Stomach smooth muscle (tissue), 2 donors: ENCODE data around the gene ZNF212.

Experiments
- H3K27ac ChIP-seq: one replicate; pipeline ENCODE4 v1.7.0; 2013; ENCODE audit warnings: mild to moderate bottlenecking, low read length, inconsistent platforms
- H3K27me3 ChIP-seq, 2 donors: one replicate each; pipeline ENCODE4 v1.7.0; 2013; ENCODE audit warnings: low read length in 2 of 2; ENCODE audit not compliant: insufficient read depth in 2 of 2, control insufficient read depth in 1 of 2
- H3K36me3 ChIP-seq, 2 donors: one replicate each; pipeline ENCODE4 v1.7.0; 2013; ENCODE audit warnings: low read length in 2 of 2; ENCODE audit not compliant: control insufficient read depth in 2 of 2, insufficient read depth in 2 of 2
- H3K4me1 ChIP-seq: one replicate; pipeline ENCODE4 v1.7.0; 2013; ENCODE audit warnings: low read length; ENCODE audit not compliant: control insufficient read depth, insufficient read depth
- H3K4me3 ChIP-seq, 2 donors: one replicate each; pipeline ENCODE4 v1.7.0; 2013; ENCODE audit warnings: low read length in 2 of 2
- H3K9ac ChIP-seq, 2 donors: one replicate each; pipeline ENCODE4 v1.7.0; 2013; ENCODE audit warnings: low read length in 2 of 2, mild to moderate bottlenecking in 1 of 2
- H3K9me3 ChIP-seq, 2 donors: one replicate each; pipeline ENCODE4 v1.7.0; 2013; ENCODE audit warnings: low read length in 2 of 2; ENCODE audit not compliant: control insufficient read depth in 2 of 2
- donor health status: healthy.
- donor health status: Pancreatic carcinoma.

ZNF212 gene

DNA sequence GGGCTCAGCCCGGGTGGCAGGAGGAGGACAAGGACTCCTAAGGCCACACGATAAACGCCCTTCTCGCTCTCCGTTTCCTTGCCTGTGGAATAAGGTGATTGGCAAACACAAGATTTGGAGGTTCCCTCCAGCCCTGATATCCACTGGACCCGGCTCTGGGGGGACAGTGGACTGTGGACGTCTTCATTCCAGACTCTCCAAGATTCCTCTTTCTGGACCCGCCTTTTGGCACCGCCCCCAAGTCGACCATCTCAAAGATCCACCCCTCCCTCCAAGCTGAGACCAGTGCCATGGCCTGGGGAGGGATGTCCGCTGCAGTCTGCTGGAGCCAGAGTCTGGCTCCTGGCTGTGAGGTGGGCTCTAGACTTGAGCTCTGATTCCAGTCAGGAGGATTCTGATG is 46.2 kb downstream of the ZNF212 start:
- Histone ChIP-seq H3K36me3 (peaks cover 7 to 13% of the 10 kb centered on the region in 2 donors), H3K27ac (no peak overlapping the region), H3K4me1 (peaks cover 13% of the 10 kb centered on the region), H3K27me3 (no peaks in the 10 kb centered on the region), H3K4me3 (peak overlapping the region; percentile 80 to 84), H3K9me3 (no peaks in the 10 kb centered on the region), H3K9ac (peak overlapping the region; percentile 82 to 85)

DNA sequence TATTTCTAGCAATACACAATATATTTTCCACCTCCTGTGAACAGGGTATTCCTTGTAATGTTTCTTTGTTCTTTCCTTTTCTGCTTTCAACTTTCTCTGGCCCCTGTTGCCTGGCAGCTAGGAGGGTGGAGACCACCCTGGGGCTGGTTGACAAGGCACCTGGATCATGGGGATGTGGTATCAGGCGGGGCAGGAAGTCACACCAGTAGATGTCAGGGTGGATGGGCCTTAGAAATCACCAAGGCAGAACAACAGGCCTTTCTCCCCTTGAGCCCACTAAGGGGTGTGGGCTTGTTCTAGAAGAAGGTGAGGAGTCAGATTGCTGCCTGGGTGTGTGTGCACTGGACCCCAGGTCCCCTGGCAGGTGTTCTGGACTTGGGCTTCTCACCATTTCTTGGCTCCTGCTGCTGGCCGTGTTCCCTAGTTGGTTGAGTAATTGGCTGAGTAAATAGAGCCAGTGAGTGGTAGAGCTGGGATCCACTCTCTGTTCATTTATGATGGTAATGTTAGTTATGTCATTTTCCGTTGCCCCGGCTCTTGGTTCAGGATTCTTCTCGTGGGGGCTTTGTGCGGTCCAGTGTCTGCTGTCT is 47.5 kb downstream of the ZNF212 start:
- no peak overlapping the region for H3K27ac ChIP-seq
- peaks cover 13% of the 10 kb centered on the region for H3K4me1 ChIP-seq
- no peaks in the 10 kb centered on the region for H3K9me3 ChIP-seq
- H3K27me3 ChIP-seq = no peaks in the 10 kb centered on the region
- peaks cover 7 to 12% of the 10 kb centered on the region in 2 donors for H3K36me3 ChIP-seq
- H3K9ac ChIP-seq = no peak overlapping the region
- H3K4me3 ChIP-seq = no peak overlapping the region

DNA sequence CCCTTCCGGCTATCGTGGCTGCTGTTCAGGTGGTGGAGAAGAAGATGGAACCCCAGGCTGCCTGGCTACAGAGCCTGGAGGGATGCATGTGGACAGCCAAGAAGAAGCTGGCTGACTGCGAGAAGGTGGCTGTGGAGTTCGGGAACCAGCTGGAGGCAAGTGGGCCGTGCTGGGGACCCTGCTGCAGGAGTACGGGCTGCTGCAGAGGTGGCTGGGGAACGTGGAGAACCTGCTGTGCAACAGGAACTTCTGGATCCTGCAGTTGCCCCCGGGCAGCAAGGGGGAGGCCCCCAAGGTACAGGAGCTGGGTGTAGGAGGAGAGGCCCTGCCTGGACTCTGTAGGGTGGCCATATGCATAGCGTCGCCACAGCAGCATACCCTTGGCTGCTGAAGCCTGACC is 48.2 kb downstream of the ZNF212 start:
- Histone ChIP-seq H3K27ac (no peak overlapping the region), H3K4me3 (no peak overlapping the region), H3K27me3 (no peaks in the 10 kb centered on the region), H3K9me3 (no peaks in the 10 kb centered on the region), H3K4me1 (peaks cover 13% of the 10 kb centered on the region), H3K36me3 (peaks cover 7 to 12% of the 10 kb centered on the region in 2 donors), H3K9ac (no peak overlapping the region)

DNA sequence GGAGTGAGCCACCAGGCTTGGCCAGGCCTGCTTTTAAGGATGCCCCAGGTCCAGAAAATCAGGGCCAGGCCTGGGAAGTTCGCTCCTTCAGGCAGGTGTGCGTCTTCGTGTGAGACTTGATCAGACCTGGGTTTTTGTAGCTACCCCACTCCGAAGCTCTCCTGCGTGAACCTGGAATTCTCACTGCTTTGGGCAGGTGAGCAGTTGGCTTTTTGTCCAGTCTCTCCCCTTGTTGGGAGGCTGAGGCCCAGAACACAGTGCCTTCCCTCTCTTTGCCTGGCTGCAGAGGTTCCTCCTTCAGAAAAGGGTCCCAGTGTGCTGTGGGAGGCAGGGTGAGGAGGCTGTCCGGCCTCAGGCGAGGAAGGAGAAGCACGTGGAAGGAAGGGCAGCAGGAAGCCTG is 49.8 kb downstream of the ZNF212 start:
- Histone ChIP-seq H3K27ac (no peak overlapping the region), H3K9me3 (no peaks in the 10 kb centered on the region), H3K36me3 (peaks cover 7 to 18% of the 10 kb centered on the region in 2 donors), H3K27me3 (no peaks in the 10 kb centered on the region), H3K4me3 (no peak overlapping the region), H3K4me1 (peaks cover 13% of the 10 kb centered on the region), H3K9ac (no peak overlapping the region)

DNA sequence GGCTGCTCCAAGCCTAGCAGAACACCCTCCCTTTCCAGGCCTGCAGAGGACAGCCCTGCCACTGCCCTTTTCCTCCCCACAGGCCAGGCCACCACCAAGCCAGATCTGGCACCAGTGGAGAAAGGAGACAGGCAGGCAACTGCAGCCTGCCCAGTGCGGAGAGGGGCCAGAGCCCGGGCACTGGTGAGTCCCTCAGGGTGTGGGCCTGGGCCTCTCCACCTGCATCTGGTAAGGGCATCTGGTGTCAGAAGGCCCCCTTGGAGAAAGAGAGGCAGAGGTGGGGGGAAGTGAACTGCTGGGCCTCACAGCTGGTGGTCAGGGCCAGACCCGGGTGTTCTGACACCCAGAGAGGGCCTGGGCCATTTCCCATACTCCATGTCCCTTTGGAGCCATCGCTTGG is 50.4 kb downstream of the ZNF212 start:
- H3K9me3 ChIP-seq = no peaks in the 10 kb centered on the region
- H3K4me3 ChIP-seq = no peak overlapping the region
- peaks cover 11 to 20% of the 10 kb centered on the region in 2 donors for H3K36me3 ChIP-seq
- H3K27me3 ChIP-seq = no peaks in the 10 kb centered on the region
- H3K27ac ChIP-seq = no peak overlapping the region
- H3K9ac ChIP-seq = no peak overlapping the region
- H3K4me1 ChIP-seq = peaks cover 10% of the 10 kb centered on the region

DNA sequence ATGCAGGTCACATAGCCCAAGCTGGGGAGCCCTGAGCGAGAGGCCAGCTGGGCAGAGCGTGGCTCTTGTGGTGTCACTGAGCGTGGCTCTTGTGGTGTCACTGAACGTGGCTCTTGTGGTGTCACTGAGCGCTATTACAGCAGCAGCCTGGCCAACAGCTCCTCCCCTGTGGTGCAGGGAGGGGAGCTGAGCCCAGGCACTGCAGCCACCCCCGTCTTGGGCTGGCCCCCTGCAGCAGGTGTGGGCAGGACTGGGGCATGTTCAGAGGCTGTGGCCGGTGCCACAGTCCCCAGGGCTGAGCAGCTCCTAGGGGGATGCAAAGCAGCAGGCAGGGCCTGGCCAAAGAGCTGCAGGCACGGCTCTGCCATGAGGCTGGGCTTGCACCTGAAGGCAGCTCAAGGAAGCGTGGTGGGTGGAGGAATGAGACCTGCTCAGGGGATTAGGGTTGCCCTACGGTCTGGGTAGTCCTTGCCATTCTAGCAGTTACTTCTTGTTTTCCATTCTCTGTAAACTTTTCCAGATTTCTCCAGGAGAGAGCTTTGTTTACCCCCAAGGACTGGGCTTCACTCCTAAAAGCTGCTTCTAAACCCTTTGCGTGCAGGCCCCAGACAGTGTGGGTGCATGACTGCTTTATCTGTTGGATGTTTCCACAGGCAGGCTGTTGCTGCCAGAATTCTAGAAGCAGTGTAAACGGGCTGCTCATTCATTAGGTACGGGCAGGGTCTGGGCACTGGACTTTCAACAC is 51.8 kb downstream of the ZNF212 start:
- no peaks in the 10 kb centered on the region for H3K9me3 ChIP-seq
- H3K4me1 ChIP-seq = no peaks in the 10 kb centered on the region
- no peaks in the 10 kb centered on the region for H3K27me3 ChIP-seq
- H3K4me3 ChIP-seq = no peak overlapping the region
- H3K9ac ChIP-seq = no peak overlapping the region
- H3K27ac ChIP-seq = no peak overlapping the region
- peaks cover 15 to 24% of the 10 kb centered on the region in 2 donors for H3K36me3 ChIP-seq

DNA sequence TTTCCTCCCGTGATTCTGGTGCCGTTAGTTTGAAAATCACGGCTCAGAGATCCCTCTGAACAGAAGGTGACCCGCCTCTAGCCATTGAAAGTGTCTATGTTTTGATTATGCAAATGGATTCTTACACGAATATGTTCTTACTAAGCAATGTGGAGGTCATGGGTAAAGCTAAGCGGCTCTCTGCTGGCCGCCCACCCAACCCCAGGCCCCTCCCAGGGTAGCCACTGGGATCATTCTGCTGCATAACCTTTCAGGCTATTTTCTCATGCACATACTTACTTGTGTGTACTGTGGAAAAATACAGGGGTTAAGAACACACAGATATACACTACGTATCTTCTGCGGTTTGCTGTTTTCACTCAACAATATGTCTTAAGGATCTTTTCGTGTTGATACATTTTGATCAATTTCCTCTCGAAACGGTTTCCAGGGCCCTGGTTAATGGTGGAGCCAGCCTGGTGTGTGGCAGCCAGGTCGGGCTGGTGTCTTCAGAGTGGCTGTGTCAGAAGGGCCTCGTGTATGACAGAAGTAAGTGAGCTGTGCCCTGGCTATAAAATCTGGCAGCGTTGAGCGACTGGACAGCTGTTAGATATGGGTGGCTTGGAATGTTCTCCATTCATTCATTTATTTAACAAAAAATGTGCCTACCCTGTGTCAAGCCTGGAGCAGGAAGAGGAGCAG is 52.5 kb downstream of the ZNF212 start:
- Histone ChIP-seq H3K9me3 (no peaks in the 10 kb centered on the region), H3K27ac (no peak overlapping the region), H3K27me3 (no peaks in the 10 kb centered on the region), H3K4me3 (no peak overlapping the region), H3K36me3 (peaks cover 15 to 24% of the 10 kb centered on the region in 2 donors), H3K9ac (no peak overlapping the region), H3K4me1 (no peaks in the 10 kb centered on the region)

DNA sequence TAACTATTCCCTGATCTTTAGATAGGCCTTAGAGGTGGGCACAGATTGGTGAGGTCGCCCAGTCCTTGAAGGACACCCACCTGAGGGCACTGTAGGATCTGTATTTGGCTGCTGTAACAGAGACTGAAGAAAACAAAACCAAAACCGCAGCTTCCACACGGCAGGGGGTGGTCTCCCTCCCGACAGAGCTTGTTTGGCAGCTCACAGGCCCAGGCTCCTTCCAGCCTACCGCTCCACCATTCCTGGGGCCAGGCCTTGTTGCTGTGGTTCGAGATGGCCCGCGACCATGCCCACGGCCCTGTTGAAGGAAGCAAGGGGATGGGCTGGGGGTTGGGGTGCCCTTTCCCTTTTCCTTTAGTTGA is 53.0 kb downstream of the ZNF212 start:
- Histone ChIP-seq H3K27ac (no peak overlapping the region), H3K36me3 (peaks cover 15 to 24% of the 10 kb centered on the region in 2 donors), H3K9ac (no peak overlapping the region), H3K9me3 (no peaks in the 10 kb centered on the region), H3K4me3 (no peak overlapping the region), H3K27me3 (no peaks in the 10 kb centered on the region), H3K4me1 (no peaks in the 10 kb centered on the region)

DNA sequence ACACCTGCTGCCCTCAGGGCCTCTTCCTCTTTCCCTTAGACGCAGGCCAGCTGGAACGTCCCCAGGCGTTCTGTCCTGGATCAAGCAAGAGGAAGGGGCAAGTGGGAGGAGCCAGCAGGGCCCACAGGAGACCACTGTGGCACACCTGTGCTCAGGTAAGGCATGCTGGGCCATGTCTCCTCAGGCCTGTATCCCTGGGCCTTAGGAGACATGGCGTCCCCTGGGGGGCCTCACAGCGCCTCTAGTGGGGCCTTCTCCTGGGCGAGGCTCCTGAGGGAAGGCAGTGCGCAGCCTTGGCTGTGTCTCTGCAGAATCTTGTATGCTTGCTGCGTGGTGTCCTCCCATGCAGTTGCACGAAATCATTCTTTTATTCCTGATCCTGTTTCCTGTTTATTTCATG is 53.9 kb downstream of the ZNF212 start:
- no peaks in the 10 kb centered on the region for H3K27me3 ChIP-seq
- H3K27ac ChIP-seq = no peak overlapping the region
- H3K4me3 ChIP-seq = no peak overlapping the region
- H3K9me3 ChIP-seq = no peaks in the 10 kb centered on the region
- no peaks in the 10 kb centered on the region for H3K4me1 ChIP-seq
- no peak overlapping the region for H3K9ac ChIP-seq
- peaks cover 11 to 18% of the 10 kb centered on the region in 2 donors for H3K36me3 ChIP-seq

DNA sequence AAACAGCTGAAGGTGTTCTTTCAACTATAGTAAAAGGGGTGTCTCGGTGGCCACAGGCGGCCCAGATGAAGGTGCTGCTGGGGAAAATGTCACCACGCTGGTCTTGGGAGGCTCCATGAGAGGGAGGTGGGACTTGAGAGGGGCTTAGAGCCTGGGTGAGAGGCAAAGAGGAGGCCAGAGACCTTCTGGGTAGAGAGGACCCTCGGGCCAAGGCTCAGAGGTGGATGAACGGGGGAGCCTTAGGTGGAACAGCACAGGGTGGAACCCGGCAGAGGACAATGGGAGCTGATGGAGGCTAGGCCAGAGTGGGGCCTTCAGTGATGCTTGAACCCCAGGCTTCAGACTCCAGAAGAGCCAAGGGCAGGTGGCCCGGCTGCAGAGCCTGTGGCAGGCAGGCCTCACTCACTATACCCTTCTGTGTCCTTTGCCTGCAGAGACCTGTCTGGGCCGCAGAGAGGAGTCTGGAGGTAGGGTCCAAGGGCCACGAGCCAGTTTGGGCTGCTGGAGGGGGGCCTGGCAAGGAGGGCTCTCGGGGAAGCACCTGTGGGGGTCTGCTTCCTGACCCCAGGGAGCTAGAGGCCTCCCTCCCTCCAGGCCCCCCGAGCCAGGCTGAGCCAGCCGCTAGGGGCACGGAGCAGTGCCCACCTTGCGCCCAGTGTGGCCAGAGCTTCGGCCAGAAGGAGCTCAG is 54.6 kb downstream of the ZNF212 start:
- Histone ChIP-seq H3K36me3 (peaks cover 8 to 18% of the 10 kb centered on the region in 2 donors), H3K9me3 (no peaks in the 10 kb centered on the region), H3K4me1 (no peaks in the 10 kb centered on the region), H3K27ac (no peak overlapping the region), H3K27me3 (no peaks in the 10 kb centered on the region), H3K4me3 (no peak overlapping the region), H3K9ac (no peak overlapping the region)
